SK-N-SH (cell line): ENCODE measurements around the gene ZBTB24. TPM values are rescaled to one million over a fixed set of nuclear protein-coding genes. Genes with fewer than 3 reads are reported as not detected.

Experiments used
- CTCF ChIA-PET: fragments of 300-600, 350-600 bp; formaldehyde crosslinking; extraction: SDS; loops from one replicate; lab custom pipeline; 2021; lab: Yijun Ruan, JAX
- POLR2A ChIA-PET: fragments of 350-600 bp; sonication (Branson Sonifier 250); formaldehyde crosslinking; extraction: SDS; loops from one replicate; lab custom pipeline; 2020; ENCODE audit warnings: antibody characterized with exemption, inconsistent platforms; lab: Yijun Ruan, JAX
- DNase-seq: peaks from one replicate; pipeline ENCODE4 v3.0.0; 2012
- H2AFZ ChIP-seq: fragments of 200-600 bp; sonication (generic); 2 replicates; pipeline ENCODE4 v1.8.1; 2016; ENCODE audit warnings: antibody characterized with exemption, mild to moderate bottlenecking, low read depth
- H3F3A ChIP-seq: fragments of 200-600 bp; sonication (generic); replicated peaks from 2 replicates; pipeline ENCODE3; 2016; ENCODE audit warnings: antibody characterized with exemption, mild to moderate bottlenecking; ENCODE audit not compliant: insufficient read depth
- H3K27ac ChIP-seq, 2 experiments: fragments of 200-500 bp in 1 of 2; fragments of 200-600 bp in 1 of 2; sonication (Bioruptor generic) in 1 of 2; sonication (generic), shearing (Covaris generic) in 1 of 2; 2 replicates each; pipeline versions ENCODE4 v1.5.1 to v1.6.1; 2014 to 2016; ENCODE audit warnings: low read depth in 2 of 2, inconsistent platforms in 1 of 2, low read length in 1 of 2, mild to moderate bottlenecking in 1 of 2, mixed read lengths in 1 of 2
- H3K27me3 ChIP-seq: fragments of 200-600 bp; sonication (generic), shearing (Covaris generic); 2 replicates; pipeline ENCODE4 v1.6.1; 2016; ENCODE audit warnings: mixed run types; ENCODE audit not compliant: insufficient read depth
- H3K36me3 ChIP-seq, 2 experiments: fragments of 200-500 bp in 1 of 2; fragments of 200-600 bp in 1 of 2; sonication (Bioruptor generic) in 1 of 2; sonication (generic) in 1 of 2; replicated peaks in 1 of 2; 2 replicates each; pipeline versions ENCODE3 to v1.5.1; 2014 to 2016; ENCODE audit warnings: low read length in 1 of 2, mild to moderate bottlenecking in 1 of 2; ENCODE audit not compliant: insufficient read depth in 2 of 2, control insufficient read depth in 1 of 2
- H3K4me1 ChIP-seq, 2 experiments: fragments of 200-500 bp in 1 of 2; fragments of 200-600 bp in 1 of 2; sonication (Bioruptor generic) in 1 of 2; sonication (generic), shearing (Covaris generic) in 1 of 2; 2 replicates each; pipeline versions ENCODE4 v1.5.1 to v1.6.1; 2014 to 2016; ENCODE audit warnings: low read depth in 1 of 2, low read length in 1 of 2, mixed run types in 1 of 2; ENCODE audit not compliant: insufficient read depth in 2 of 2, control insufficient read depth in 1 of 2
- H3K4me2 ChIP-seq: fragments of 200-600 bp; sonication (generic), shearing (Covaris generic); 2 replicates; pipeline ENCODE4 v1.6.1; 2017; ENCODE audit warnings: mixed run types
- H3K4me3 ChIP-seq, 2 experiments: fragments of 200-500 bp in 1 of 2; fragments of 200-600 bp in 1 of 2; sonication (Bioruptor generic) in 1 of 2; sonication (generic), shearing (Covaris generic) in 1 of 2; 2 replicates each; pipeline versions ENCODE4 v1.5.1 to v1.8.1; 2014 to 2016; ENCODE audit warnings: low read depth in 2 of 2, inconsistent platforms in 1 of 2, low read length in 1 of 2, mild to moderate bottlenecking in 1 of 2, mixed read lengths in 1 of 2, moderate library complexity in 1 of 2
- H3K79me2 ChIP-seq: fragments of 200-600 bp; sonication (generic); 2 replicates; pipeline ENCODE4 v1.8.1; 2017; ENCODE audit warnings: mild to moderate bottlenecking; ENCODE audit not compliant: insufficient read depth
- H3K9ac ChIP-seq: fragments of 200-600 bp; sonication (generic); 2 replicates; pipeline ENCODE4 v1.6.1; 2017; ENCODE audit warnings: mixed run types
- H3K9me2 ChIP-seq: fragments of 200-600 bp; sonication (generic); 2 replicates; pipeline ENCODE4 v1.6.1; 2017; ENCODE audit warnings: mixed run types
- H3K9me3 ChIP-seq: fragments of 200-600 bp; sonication (generic); 2 replicates; pipeline ENCODE4 v1.6.1; 2017; ENCODE audit warnings: mixed run types, mild to moderate bottlenecking, moderate library complexity
- H4K20me1 ChIP-seq: fragments of 200-600 bp; sonication (generic); 2 replicates; pipeline ENCODE4 v1.6.1; 2017; ENCODE audit warnings: mild to moderate bottlenecking, mixed run types; ENCODE audit not compliant: insufficient read depth
- EP300 ChIP-seq, 2 experiments: IDR thresholded peaks; 2 replicates each; pipeline versions ENCODE4 v1.4.0 to v1.6.1; 2012; ENCODE audit warnings: borderline replicate concordance in 1 of 2, low read depth in 1 of 2, low read length in 1 of 2
- FOXM1 ChIP-seq: IDR thresholded peaks from 2 replicates; pipeline ENCODE4 v1.4.0; 2012; ENCODE audit warnings: low read depth, mild to moderate bottlenecking
- JUND ChIP-seq: IDR thresholded peaks from 2 replicates; pipeline ENCODE4 v1.4.0; 2012
- MXI1 ChIP-seq: IDR thresholded peaks from 2 replicates; pipeline ENCODE4 v1.6.1; 2012; ENCODE audit warnings: mild to moderate bottlenecking, low read depth, low read length, improper control_type of control experiment
- NRF1 ChIP-seq: IDR thresholded peaks from 2 replicates; pipeline ENCODE4 v1.6.1; 2012; ENCODE audit warnings: low read depth, mild to moderate bottlenecking, low read length
- PBX3 ChIP-seq: IDR thresholded peaks from 2 replicates; pipeline ENCODE4; 2012
- RFX5 ChIP-seq: IDR thresholded peaks from 2 replicates; pipeline ENCODE4 v1.6.1; 2012; ENCODE audit warnings: mild to moderate bottlenecking, improper control_type of control experiment, low read length
- WGBS: methylation state at CpG from one replicate; pipeline ENCODE4 v1.1.6; 2017; ENCODE audit warnings: low lambda C conversion rate; 5-methylcytosine and 5-hydroxymethylcytosine counted together
- polyA plus RNA-seq, 3 experiments: library from polyadenylated mRNA; depleted of rRNA; stranded (reverse); fragments of >200 nt; gene quantifications; 2 replicates each; pipeline ENCODE4 v1.2.3, GENCODE V29; 2012
- TF ChIP-seq, protein P1 (sequence below): IDR thresholded peaks from 2 replicates; pipeline ENCODE4 v1.6.1; 2012; ENCODE audit warnings: mild to moderate bottlenecking, low read depth, low read length, moderate library complexity
- TF ChIP-seq, protein P2 (sequence below): fragments of 200-600 bp; sonication (generic); IDR thresholded peaks from 2 replicates; pipeline ENCODE4 v1.6.1; 2017; ENCODE audit warnings: antibody characterized with exemption, mild to moderate bottlenecking, moderate library complexity

The ZBTB24 gene
- polyA plus RNA-seq, 1 of the 3 experiments (the other 2 are of a cell fraction) = 1.7 TPM

DNA sequence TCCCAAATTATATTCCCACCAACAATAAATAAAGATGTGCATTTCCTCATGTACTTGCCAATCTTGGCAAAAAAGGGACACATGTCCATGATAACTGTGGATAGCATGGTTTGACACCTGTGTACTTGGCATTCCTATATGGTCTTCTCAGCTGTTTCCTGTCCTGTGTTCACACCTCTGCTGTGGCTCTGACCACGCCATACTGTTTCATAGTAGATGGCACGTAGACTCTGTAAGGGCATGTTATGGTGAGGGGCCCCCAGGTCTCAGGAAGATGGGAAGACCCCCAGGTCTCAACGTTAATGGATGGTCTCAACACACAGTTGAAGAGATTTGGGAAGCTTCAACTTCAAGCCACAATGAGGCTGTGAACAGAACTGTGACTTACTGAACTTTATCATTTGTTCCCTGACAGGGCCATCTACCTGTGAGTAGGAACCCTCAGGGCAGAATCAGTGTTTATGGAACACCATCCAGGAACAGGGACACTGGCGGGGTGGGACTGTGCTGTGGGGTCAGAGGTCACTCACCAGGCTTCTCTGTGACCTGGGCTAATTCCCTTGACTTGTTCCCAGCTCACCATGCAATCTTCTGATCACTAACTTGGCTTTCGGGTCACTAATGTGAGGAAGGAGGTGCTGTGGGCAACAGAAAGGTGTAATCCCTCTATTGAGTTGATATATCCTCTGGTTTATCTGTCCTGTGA lies 11.8 kb downstream of the ZBTB24 start:
- peaks cover 28 to 75% of the 10 kb centered on the region in 2 experiments for H3K36me3 ChIP-seq
- ChIA-PET CTCF (interaction anchor here (1.5 kb wide), 1 partner anchor 12 kb away, joined by 3 read pairs; the partner anchor contains the start of gene ZBTB24), POLR2A (no interaction called here)

More for the DNA sequence above, 11.8 kb downstream of the ZBTB24 start:
- H3K4me1 ChIP-seq = no peaks in the 10 kb centered on the region
- WGBS = 94% methylated on average over 5 of the region's 5 CpGs
- TF ChIP-seq NRF1 (no peak), EP300 (IDR thresholded peaks at IDR 0.05; ENCODE audit: borderline replicate concordance in 1 of 2, low read depth in 1 of 2, low read length in 1 of 2) (no peak), MXI1 (no peak), JUND (no peak), FOXM1 (no peak), PBX3 (no peak), RFX5 (no peak)
- TF ChIP-seq, protein P1, sequence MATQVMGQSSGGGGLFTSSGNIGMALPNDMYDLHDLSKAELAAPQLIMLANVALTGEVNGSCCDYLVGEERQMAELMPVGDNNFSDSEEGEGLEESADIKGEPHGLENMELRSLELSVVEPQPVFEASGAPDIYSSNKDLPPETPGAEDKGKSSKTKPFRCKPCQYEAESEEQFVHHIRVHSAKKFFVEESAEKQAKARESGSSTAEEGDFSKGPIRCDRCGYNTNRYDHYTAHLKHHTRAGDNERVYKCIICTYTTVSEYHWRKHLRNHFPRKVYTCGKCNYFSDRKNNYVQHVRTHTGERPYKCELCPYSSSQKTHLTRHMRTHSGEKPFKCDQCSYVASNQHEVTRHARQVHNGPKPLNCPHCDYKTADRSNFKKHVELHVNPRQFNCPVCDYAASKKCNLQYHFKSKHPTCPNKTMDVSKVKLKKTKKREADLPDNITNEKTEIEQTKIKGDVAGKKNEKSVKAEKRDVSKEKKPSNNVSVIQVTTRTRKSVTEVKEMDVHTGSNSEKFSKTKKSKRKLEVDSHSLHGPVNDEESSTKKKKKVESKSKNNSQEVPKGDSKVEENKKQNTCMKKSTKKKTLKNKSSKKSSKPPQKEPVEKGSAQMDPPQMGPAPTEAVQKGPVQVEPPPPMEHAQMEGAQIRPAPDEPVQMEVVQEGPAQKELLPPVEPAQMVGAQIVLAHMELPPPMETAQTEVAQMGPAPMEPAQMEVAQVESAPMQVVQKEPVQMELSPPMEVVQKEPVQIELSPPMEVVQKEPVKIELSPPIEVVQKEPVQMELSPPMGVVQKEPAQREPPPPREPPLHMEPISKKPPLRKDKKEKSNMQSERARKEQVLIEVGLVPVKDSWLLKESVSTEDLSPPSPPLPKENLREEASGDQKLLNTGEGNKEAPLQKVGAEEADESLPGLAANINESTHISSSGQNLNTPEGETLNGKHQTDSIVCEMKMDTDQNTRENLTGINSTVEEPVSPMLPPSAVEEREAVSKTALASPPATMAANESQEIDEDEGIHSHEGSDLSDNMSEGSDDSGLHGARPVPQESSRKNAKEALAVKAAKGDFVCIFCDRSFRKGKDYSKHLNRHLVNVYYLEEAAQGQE = no peak
- TF ChIP-seq, protein P2, sequence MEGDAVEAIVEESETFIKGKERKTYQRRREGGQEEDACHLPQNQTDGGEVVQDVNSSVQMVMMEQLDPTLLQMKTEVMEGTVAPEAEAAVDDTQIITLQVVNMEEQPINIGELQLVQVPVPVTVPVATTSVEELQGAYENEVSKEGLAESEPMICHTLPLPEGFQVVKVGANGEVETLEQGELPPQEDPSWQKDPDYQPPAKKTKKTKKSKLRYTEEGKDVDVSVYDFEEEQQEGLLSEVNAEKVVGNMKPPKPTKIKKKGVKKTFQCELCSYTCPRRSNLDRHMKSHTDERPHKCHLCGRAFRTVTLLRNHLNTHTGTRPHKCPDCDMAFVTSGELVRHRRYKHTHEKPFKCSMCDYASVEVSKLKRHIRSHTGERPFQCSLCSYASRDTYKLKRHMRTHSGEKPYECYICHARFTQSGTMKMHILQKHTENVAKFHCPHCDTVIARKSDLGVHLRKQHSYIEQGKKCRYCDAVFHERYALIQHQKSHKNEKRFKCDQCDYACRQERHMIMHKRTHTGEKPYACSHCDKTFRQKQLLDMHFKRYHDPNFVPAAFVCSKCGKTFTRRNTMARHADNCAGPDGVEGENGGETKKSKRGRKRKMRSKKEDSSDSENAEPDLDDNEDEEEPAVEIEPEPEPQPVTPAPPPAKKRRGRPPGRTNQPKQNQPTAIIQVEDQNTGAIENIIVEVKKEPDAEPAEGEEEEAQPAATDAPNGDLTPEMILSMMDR = no peak
- no peak overlapping the region for H3K27ac ChIP-seq
- DNase-seq = no peak
- no peak overlapping the region for H3K4me3 ChIP-seq
- H3K9me2 ChIP-seq = no peaks in the 10 kb centered on the region
- no peak overlapping the region for H3K4me2 ChIP-seq
- H2AFZ ChIP-seq = no peak overlapping the region
- no peaks in the 10 kb centered on the region; the same call in 1 of the 2 replicates for H4K20me1 ChIP-seq
- no peaks in the 10 kb centered on the region for H3K9me3 ChIP-seq
- H3K9ac ChIP-seq = no peak overlapping the region
- no peaks in the 10 kb centered on the region for H3F3A ChIP-seq
- no peaks in the 10 kb centered on the region for H3K27me3 ChIP-seq
- peaks cover 4% of the 10 kb centered on the region; the same call in 1 of the 2 replicates for H3K79me2 ChIP-seq
